AG09309 (cell line): ENCODE results near the gene NF1.

Experiments
- DNase-seq: peaks from one replicate; pipeline ENCODE4 v3.0.0-alpha.2; 2010; ENCODE audit warnings: low read depth
- H3K4me3 ChIP-seq: 2 replicates; pipeline ENCODE4 v1.5.1; 2011; ENCODE audit warnings: mild to moderate bottlenecking, low read depth, low read length, moderate library complexity; ENCODE audit not compliant: control insufficient read depth
- TF ChIP-seq, protein P1 (sequence below): IDR thresholded peaks from 2 replicates; pipeline ENCODE4 v1.5.1; 2011; ENCODE audit warnings: mild to moderate bottlenecking, low read depth, low read length, inconsistent platforms; ENCODE audit not compliant: insufficient read depth, control insufficient read depth; ENCODE audit errors: missing control alignments

Gene NF1

GRCh38 chr17:31425282-31426040 is 330.7 kb downstream of the NF1 start:
- no peak for DNase-seq
- H3K4me3 ChIP-seq = no peak overlapping the region
- TF ChIP-seq, protein P1, sequence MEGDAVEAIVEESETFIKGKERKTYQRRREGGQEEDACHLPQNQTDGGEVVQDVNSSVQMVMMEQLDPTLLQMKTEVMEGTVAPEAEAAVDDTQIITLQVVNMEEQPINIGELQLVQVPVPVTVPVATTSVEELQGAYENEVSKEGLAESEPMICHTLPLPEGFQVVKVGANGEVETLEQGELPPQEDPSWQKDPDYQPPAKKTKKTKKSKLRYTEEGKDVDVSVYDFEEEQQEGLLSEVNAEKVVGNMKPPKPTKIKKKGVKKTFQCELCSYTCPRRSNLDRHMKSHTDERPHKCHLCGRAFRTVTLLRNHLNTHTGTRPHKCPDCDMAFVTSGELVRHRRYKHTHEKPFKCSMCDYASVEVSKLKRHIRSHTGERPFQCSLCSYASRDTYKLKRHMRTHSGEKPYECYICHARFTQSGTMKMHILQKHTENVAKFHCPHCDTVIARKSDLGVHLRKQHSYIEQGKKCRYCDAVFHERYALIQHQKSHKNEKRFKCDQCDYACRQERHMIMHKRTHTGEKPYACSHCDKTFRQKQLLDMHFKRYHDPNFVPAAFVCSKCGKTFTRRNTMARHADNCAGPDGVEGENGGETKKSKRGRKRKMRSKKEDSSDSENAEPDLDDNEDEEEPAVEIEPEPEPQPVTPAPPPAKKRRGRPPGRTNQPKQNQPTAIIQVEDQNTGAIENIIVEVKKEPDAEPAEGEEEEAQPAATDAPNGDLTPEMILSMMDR = no peak
